ENCODE data around the gene UGT1A1.
"Not testable (repeated sequence)": the region's sequence is repeated elsewhere in the genome, so short reads cannot be mapped to it uniquely, and the experiment has no call there.

The UGT1A1 gene

DNA sequence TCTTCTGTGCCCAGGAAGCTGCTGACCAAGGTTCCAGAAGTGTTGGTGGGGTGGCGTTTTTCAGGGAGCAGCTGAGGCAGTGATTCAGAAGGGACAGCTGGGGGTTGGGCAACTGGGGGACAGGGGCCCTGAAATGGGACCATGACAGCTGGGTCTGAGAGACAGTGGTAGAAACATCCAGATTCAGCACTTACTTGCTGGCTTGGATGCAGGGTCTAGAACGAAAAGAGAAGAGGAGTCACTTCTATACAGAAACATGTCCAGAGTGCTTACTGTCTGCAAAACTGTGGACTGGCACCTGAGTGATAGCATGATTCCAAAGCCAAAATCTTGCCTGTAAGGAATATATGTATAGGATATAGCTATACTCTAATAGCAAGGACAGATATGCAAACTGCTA is 14.2 kb upstream of the UGT1A1 start:
- H3K27me3 Mint-ChIP-seq = peaks cover 58% of the 10 kb centered on the region
- H3K27ac Mint-ChIP-seq (ENCODE audit: low read depth); DNase-seq (ENCODE audit: low spot score in 2 of 2); H3K4me1 Mint-ChIP-seq; H3K36me3 Mint-ChIP-seq (ENCODE audit: insufficient read depth); H3K4me3 Mint-ChIP-seq; ATAC-seq (replicated peaks; ENCODE audit: extremely low read depth, poor library complexity, severe bottlenecking); H3K9me3 Mint-ChIP-seq: not testable (repeated sequence)

GRCh38 chr2:233746475-233747282 is 13.4 kb upstream of the UGT1A1 start:
- no peak for DNase-seq (ENCODE audit: low spot score in 2 of 2)
- ATAC-seq (replicated peaks; ENCODE audit: extremely low read depth, poor library complexity, severe bottlenecking) = no peak
- H3K27ac Mint-ChIP-seq (ENCODE audit: low read depth) = no peak overlapping the region
- H3K4me1 Mint-ChIP-seq = no peaks in the 10 kb centered on the region
- H3K27me3 Mint-ChIP-seq = peaks cover 58% of the 10 kb centered on the region
- no peaks in the 10 kb centered on the region for H3K36me3 Mint-ChIP-seq (ENCODE audit: insufficient read depth)
- H3K9me3 Mint-ChIP-seq = no peaks in the 10 kb centered on the region
- no peak overlapping the region for H3K4me3 Mint-ChIP-seq

DNA sequence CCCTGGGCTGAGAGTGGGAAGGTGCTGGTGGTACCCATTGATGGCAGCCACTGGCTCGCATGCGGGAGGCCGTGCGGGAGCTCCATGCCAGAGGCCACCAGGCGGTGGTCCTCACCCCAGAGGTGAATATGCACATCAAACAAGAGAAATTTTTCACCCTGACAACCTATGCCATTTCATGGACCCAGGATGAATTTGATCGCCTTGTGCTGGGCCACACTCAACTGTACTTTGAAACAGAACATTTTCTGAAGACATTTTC is 12.9 kb upstream of the UGT1A1 start:
- Mint-ChIP-seq H3K27me3 (peaks cover 64% of the 10 kb centered on the region), H3K9me3 (no peaks in the 10 kb centered on the region), H3K36me3 (ENCODE audit: insufficient read depth) (no peaks in the 10 kb centered on the region), H3K4me1 (no peaks in the 10 kb centered on the region), H3K4me3 (no peak overlapping the region), H3K27ac (ENCODE audit: low read depth) (no peak overlapping the region)
- DNase-seq (ENCODE audit: low spot score in 2 of 2) (no peak), ATAC-seq (replicated peaks; ENCODE audit: extremely low read depth, poor library complexity, severe bottlenecking) (no peak)

DNA sequence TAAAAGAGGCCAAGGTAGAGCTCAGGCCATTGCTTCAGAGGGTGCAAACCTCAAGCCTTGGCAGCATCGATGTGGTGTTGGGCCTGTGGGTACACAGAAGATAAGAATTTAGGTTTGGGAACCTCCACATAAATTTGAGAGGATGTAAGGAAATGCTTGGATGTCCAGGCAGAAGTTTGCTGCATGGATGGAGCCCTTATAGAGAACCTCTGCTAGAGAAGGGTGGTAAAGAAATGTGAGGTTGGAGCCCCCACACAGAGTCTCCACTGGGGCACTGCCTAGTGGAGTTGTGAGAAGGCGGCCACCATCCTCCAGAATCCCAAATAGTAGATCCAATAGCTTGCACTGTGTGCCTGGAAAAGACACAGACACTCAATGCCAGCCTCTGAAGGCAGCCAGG is 9.4 kb upstream of the UGT1A1 start:
- H3K9me3 Mint-ChIP-seq; H3K4me3 Mint-ChIP-seq; DNase-seq (ENCODE audit: low spot score in 2 of 2); H3K27ac Mint-ChIP-seq (ENCODE audit: low read depth); H3K36me3 Mint-ChIP-seq (ENCODE audit: insufficient read depth); ATAC-seq (replicated peaks; ENCODE audit: extremely low read depth, poor library complexity, severe bottlenecking); H3K4me1 Mint-ChIP-seq: not testable (repeated sequence)
- peaks cover 80% of the 10 kb centered on the region for H3K27me3 Mint-ChIP-seq

- not testable (repeated sequence) for H3K9me3 Mint-ChIP-seq; H3K4me3 Mint-ChIP-seq; DNase-seq (ENCODE audit: low spot score in 2 of 2); H3K36me3 Mint-ChIP-seq (ENCODE audit: insufficient read depth); ATAC-seq (replicated peaks; ENCODE audit: extremely low read depth, poor library complexity, severe bottlenecking); H3K27ac Mint-ChIP-seq (ENCODE audit: low read depth); H3K4me1 Mint-ChIP-seq
- H3K27me3 Mint-ChIP-seq = peaks cover 76% of the 10 kb centered on the region
Observed at GRCh38 chr2:233751212-233752009, 8.7 kb upstream of the UGT1A1 start.

DNA sequence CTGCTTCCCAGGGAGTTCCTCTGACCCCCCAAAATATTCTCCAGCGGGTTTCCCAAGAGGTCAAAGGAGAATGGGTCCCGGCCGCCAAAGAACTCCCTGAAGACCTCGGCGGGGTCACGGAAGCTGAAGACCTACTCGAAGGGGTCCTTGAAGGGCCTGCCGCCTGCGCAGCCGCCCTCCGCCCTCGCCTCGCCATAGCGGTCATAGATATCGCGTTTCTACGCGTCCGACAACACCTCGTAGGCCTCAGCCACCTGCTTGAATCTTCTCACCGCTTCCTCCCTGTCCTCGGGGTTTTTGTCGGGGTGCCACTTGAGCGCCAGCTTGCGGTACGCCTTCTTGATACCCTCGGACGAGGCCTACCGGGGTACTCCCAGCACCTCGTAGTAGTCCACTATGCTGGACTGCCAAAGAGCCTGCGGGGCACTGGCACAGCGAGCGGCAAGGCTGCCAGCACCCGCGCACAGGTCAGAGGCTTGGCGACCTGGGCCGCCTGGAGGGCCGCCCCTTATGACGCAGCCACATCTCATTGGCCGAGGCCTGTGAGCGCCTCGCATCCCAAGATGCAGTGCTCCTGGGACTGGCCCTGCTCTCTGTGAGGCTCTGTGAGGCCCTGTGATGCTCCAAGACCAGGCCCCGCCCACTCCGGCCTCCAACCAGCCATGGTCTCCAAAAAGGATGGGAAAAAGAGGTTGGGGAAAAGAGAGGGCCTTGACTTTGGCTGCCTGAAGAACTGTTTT is 5.0 kb upstream of the UGT1A1 start:
- H3K4me1 Mint-ChIP-seq = no peaks in the 10 kb centered on the region
- peaks cover 1% of the 10 kb centered on the region for H3K36me3 Mint-ChIP-seq (ENCODE audit: insufficient read depth)
- H3K27me3 Mint-ChIP-seq = peaks cover 49% of the 10 kb centered on the region
- H3K9me3 Mint-ChIP-seq = no peaks in the 10 kb centered on the region
- no peak overlapping the region for H3K4me3 Mint-ChIP-seq
- no peak overlapping the region for H3K27ac Mint-ChIP-seq (ENCODE audit: low read depth)
- ATAC-seq (replicated peaks; ENCODE audit: extremely low read depth, poor library complexity, severe bottlenecking) (no peak), DNase-seq (ENCODE audit: low spot score in 2 of 2) (no peak)

DNA sequence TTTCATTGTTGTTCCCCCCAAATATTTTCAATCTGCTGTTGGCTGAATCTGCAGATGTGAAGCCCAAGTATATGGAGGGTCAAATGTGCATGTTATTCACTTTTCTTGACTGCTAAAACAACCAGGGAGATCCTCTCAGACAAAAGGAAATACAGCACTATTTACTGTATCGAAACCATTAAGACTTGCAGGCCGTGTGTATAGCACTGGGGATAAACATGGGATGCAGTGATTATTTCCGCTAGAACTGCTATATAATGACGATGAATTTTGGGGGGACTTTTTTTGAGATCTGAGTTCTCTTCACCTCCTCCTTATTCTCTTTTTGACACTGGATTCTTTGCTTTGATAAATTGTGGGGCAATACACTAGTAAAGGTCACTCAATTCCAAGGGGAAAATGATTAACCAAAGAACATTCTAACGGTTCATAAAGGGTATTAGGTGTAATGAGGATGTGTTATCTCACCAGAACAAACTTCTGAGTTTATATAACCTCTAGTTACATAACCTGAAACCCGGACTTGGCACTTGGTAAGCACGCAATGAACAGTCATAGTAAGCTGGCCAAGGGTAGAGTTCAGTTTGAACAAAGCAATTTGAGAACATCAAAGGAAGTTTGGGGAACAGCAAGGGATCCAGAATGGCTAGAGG is 3.5 kb upstream of the UGT1A1 start:
- Mint-ChIP-seq H3K9me3 (no peaks in the 10 kb centered on the region), H3K27ac (ENCODE audit: low read depth) (no peak overlapping the region), H3K4me3 (no peak overlapping the region), H3K27me3 (peaks cover 43% of the 10 kb centered on the region), H3K36me3 (ENCODE audit: insufficient read depth) (peaks cover 1% of the 10 kb centered on the region), H3K4me1 (no peaks in the 10 kb centered on the region)
- no peak for ATAC-seq (replicated peaks; ENCODE audit: extremely low read depth, poor library complexity, severe bottlenecking)
- no peak for DNase-seq (ENCODE audit: low spot score in 2 of 2)

DNA sequence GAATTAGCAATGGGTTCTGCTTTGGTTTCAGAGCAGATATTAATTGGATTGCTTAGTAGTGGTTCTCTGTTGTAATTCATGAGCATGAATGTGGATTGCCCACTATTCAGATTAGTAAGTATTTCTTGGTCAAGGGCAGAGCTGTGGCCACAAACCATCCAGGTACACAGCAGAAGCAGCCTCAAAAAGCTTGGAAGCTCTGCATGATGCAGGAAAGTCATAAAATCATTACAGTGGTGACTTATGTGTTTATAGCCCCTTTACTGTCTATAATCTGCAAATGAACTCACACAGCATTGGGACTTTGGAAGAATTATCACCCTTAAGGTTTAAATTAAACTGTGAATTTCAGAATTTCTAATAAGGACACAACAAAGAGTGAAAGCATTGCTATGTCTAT is 1.9 kb upstream of the UGT1A1 start:
- peaks cover 32% of the 10 kb centered on the region for H3K27me3 Mint-ChIP-seq
- H3K4me1 Mint-ChIP-seq = no peaks in the 10 kb centered on the region
- H3K36me3 Mint-ChIP-seq (ENCODE audit: insufficient read depth) = peaks cover 1% of the 10 kb centered on the region
- no peak overlapping the region for H3K27ac Mint-ChIP-seq (ENCODE audit: low read depth)
- ATAC-seq (replicated peaks; ENCODE audit: extremely low read depth, poor library complexity, severe bottlenecking) (no peak), DNase-seq (ENCODE audit: low spot score in 2 of 2) (no peak)
- H3K9me3 Mint-ChIP-seq = no peaks in the 10 kb centered on the region
- H3K4me3 Mint-ChIP-seq = no peak overlapping the region

GRCh38 chr2:233758849-233759248 is 1.2 kb upstream of the UGT1A1 start:
- H3K36me3 Mint-ChIP-seq (ENCODE audit: insufficient read depth) = peaks cover 1% of the 10 kb centered on the region
- H3K4me1 Mint-ChIP-seq = no peaks in the 10 kb centered on the region
- H3K27me3 Mint-ChIP-seq = peaks cover 32% of the 10 kb centered on the region
- no peak overlapping the region for H3K4me3 Mint-ChIP-seq
- H3K9me3 Mint-ChIP-seq = no peaks in the 10 kb centered on the region
- no peak overlapping the region for H3K27ac Mint-ChIP-seq (ENCODE audit: low read depth)
- DNase-seq (ENCODE audit: low spot score in 2 of 2) (no peak), ATAC-seq (replicated peaks; ENCODE audit: extremely low read depth, poor library complexity, severe bottlenecking) (no peak)

DNA sequence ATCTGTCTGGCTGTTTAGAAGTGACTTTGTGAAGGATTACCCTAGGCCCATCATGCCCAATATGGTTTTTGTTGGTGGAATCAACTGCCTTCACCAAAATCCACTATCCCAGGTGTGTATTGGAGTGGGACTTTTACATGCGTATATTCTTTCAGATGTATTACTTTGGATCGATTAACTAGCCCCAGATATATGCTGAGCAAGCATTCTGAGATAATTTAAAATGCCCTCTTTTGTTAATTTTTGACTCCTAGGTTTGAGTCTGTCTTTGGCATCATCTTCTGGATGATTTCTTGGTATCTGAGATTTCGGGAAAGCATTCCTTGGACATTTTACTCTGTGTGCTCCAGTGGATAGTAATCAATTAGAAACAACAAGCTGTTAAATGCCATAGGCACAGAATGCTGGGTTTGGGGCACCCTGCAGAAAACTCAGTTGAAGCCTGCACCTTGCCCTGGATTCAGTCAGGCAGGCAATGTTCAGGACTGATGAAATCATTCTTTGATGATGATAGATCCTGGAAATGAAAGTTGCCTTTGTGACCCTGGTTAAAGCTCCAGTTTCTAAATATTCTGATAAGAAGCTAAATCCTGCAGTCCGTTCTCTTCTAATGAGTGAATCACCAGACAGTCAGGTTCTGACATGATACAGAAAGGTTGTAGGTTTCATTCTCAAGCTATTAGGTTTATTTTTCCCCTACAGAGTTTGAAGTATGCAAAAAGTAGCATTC is 1.1 kb downstream of the UGT1A1 start:
- Mint-ChIP-seq H3K9me3 (no peaks in the 10 kb centered on the region), H3K27ac (ENCODE audit: low read depth) (no peak overlapping the region), H3K4me3 (no peak overlapping the region), H3K27me3 (peaks cover 44% of the 10 kb centered on the region), H3K36me3 (ENCODE audit: insufficient read depth) (peaks cover 1% of the 10 kb centered on the region), H3K4me1 (no peaks in the 10 kb centered on the region)
- DNase-seq (ENCODE audit: low spot score in 2 of 2) (no peak), ATAC-seq (replicated peaks; ENCODE audit: extremely low read depth, poor library complexity, severe bottlenecking) (no peak)

GRCh38 chr2:233764264-233764663 is 4.2 kb downstream of the UGT1A1 start:
- ATAC-seq (replicated peaks; ENCODE audit: extremely low read depth, poor library complexity, severe bottlenecking) = no peak
- no peak for DNase-seq (ENCODE audit: low spot score in 2 of 2)
- Mint-ChIP-seq H3K9me3 (no peaks in the 10 kb centered on the region), H3K27me3 (peaks cover 52% of the 10 kb centered on the region), H3K4me1 (no peaks in the 10 kb centered on the region), H3K4me3 (no peak overlapping the region), H3K36me3 (ENCODE audit: insufficient read depth) (no peaks in the 10 kb centered on the region), H3K27ac (ENCODE audit: low read depth) (no peak overlapping the region)

- H3K9me3 Mint-ChIP-seq = no peaks in the 10 kb centered on the region
- DNase-seq (ENCODE audit: low spot score in 2 of 2) = no peak
- H3K27ac Mint-ChIP-seq (ENCODE audit: low read depth) = no peak overlapping the region
- H3K4me1 Mint-ChIP-seq = no peaks in the 10 kb centered on the region
- no peaks in the 10 kb centered on the region for H3K36me3 Mint-ChIP-seq (ENCODE audit: insufficient read depth)
- ATAC-seq (replicated peaks; ENCODE audit: extremely low read depth, poor library complexity, severe bottlenecking) = no peak
- H3K27me3 Mint-ChIP-seq = peaks cover 57% of the 10 kb centered on the region
- H3K4me3 Mint-ChIP-seq = no peak overlapping the region
Observed at GRCh38 chr2:233764761-233765160, 4.7 kb downstream of the UGT1A1 start.

Data from central memory CD8-positive, alpha-beta T cell (primary cell).